Osteocyte (in vitro differentiated cells): ENCODE results near the gene COMMD3. TPM values are rescaled to one million over a fixed set of nuclear protein-coding genes. Genes with fewer than 3 reads are reported as not detected.
"Not testable (repeated sequence)": the region's sequence is repeated elsewhere in the genome, so short reads cannot be mapped to it uniquely, and the experiment has no call there.

Experiments used
- DNase-seq: peaks from one replicate; pipeline ENCODE4 v3.0.0; 2021; ENCODE audit warnings: mixed read lengths; ENCODE audit not compliant: unreplicated experiment; ENCODE audit errors: extremely low spot score
- H3K27ac Mint-ChIP-seq: one replicate; pipeline ENCODE4 v1.8.0; 2021; ENCODE audit warnings: mild to moderate bottlenecking, mixed read lengths; ENCODE audit not compliant: unreplicated experiment
- H3K27me3 Mint-ChIP-seq: one replicate; pipeline ENCODE4 v1.8.0; 2021; ENCODE audit warnings: mixed read lengths; ENCODE audit not compliant: unreplicated experiment
- H3K36me3 Mint-ChIP-seq: one replicate; pipeline ENCODE4 v1.8.0; 2021; ENCODE audit warnings: mixed read lengths; ENCODE audit not compliant: unreplicated experiment
- H3K4me1 Mint-ChIP-seq: one replicate; pipeline ENCODE4 v1.8.0; 2021; ENCODE audit warnings: mixed read lengths; ENCODE audit not compliant: unreplicated experiment
- H3K4me3 Mint-ChIP-seq: one replicate; pipeline ENCODE4 v1.8.0; 2021; ENCODE audit warnings: mild to moderate bottlenecking, moderate library complexity, mixed read lengths; ENCODE audit not compliant: unreplicated experiment
- H3K9me3 Mint-ChIP-seq: one replicate; pipeline ENCODE4 v1.8.0; 2021; ENCODE audit warnings: mixed read lengths; ENCODE audit not compliant: unreplicated experiment
- total RNA-seq: library from RNA; stranded (reverse); gene quantifications from 2 replicates; pipeline ENCODE4 v1.2.1, GENCODE V29; 2021
- TF ChIP-seq, protein P1 (sequence below): fragments of 200-600 bp; sonication (generic); IDR thresholded peaks from 2 replicates; pipeline ENCODE4 v1.5.0; 2021; ENCODE audit warnings: antibody characterized with exemption, mild to moderate bottlenecking, moderate library complexity

COMMD3 gene
- total RNA-seq, 1 donor from 2014 or later, result 69.1 TPM

DNA sequence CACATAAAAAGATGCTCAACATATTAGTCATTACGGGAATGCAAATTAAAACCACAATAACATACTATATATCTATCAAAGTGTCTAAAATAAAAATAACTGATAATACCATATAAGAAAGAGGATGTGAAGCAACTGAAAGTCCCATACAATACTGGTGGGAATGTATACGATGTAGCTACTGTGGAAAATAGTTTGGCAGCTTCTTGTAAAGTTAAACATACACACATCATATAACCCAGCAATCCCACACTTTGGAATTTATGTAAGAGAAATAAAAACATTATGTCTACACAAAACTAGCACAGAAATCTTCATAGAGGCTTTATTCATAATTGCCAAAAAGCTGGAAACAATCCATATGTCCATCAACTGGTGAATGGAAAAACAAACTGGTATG, 10.5 kb upstream of the COMMD3 start:
- Mint-ChIP-seq H3K27ac (no peak overlapping the region), H3K9me3 (no peaks in the 10 kb centered on the region), H3K27me3 (no peaks in the 10 kb centered on the region), H3K4me3 (no peak overlapping the region), H3K4me1 (peaks cover 7% of the 10 kb centered on the region), H3K36me3 (no peaks in the 10 kb centered on the region)
- DNase-seq, result no peak
- TF ChIP-seq, protein P1, sequence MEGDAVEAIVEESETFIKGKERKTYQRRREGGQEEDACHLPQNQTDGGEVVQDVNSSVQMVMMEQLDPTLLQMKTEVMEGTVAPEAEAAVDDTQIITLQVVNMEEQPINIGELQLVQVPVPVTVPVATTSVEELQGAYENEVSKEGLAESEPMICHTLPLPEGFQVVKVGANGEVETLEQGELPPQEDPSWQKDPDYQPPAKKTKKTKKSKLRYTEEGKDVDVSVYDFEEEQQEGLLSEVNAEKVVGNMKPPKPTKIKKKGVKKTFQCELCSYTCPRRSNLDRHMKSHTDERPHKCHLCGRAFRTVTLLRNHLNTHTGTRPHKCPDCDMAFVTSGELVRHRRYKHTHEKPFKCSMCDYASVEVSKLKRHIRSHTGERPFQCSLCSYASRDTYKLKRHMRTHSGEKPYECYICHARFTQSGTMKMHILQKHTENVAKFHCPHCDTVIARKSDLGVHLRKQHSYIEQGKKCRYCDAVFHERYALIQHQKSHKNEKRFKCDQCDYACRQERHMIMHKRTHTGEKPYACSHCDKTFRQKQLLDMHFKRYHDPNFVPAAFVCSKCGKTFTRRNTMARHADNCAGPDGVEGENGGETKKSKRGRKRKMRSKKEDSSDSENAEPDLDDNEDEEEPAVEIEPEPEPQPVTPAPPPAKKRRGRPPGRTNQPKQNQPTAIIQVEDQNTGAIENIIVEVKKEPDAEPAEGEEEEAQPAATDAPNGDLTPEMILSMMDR, result no peak

DNA sequence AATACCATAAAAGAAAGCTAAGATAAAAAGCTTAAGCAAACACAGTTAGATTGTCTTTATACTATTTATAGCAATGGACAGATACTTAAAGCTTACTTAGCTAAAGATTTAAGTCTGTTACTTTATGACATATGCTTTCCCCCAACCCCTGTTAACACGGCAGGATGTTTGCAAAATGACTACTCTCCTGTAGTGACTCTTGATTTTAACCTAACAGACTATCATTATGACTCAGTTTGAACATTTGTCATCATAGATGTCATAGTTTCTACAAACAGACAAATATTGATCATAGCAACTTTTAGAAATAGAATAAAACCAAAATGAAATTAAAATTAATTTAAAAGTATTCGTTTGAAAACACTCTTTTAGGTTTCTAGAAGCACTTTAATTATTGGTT, 7.8 kb upstream of the COMMD3 start:
- TF ChIP-seq, protein P1, result no peak
- no peak for DNase-seq
- H3K4me3 Mint-ChIP-seq, result no peak overlapping the region
- no peaks in the 10 kb centered on the region for H3K36me3 Mint-ChIP-seq
- H3K4me1 Mint-ChIP-seq, result peaks cover 7% of the 10 kb centered on the region
- H3K27ac Mint-ChIP-seq, result no peak overlapping the region
- H3K9me3 Mint-ChIP-seq, result no peaks in the 10 kb centered on the region
- no peaks in the 10 kb centered on the region for H3K27me3 Mint-ChIP-seq

DNA sequence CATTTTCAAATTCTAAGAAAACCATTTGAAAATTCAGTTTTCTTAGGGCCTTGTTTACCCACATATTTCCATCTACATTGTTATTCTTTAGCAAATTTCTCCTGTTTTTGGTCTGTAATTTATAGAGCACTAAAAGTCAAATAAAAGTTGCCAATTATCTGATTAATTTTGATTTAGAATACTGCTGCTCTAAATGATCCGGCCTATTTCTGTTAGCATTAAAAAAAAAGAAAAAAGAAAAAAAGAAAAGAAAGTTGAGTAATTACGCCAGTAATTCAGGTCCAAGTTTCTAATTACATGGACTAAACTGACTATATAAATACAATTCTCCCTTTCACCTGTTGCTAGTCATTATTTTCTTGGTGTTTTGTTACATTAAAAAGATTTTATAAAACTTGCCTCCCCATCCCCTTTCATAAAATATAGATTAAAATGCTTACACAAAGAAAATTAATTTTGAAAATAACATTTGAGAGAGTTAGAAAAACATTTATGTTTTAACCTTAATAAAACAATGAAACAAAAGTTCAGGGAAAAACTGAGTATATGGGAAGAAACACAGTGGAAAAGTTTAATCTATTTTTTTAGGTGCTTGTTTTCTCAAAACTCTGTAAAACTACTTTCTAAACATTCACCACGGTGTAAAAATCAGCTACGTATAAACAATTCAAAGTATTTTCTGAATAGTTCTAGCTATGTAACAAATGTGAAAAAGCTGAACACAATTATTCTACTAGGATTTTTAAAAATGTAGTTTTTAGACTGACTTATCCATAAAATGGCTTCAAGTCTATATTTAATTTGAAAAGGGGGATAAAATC, 6.8 kb upstream of the COMMD3 start:
- Mint-ChIP-seq H3K36me3 (no peaks in the 10 kb centered on the region), H3K27ac (no peak overlapping the region), H3K27me3 (no peaks in the 10 kb centered on the region), H3K4me1 (peaks cover 7% of the 10 kb centered on the region), H3K9me3 (no peaks in the 10 kb centered on the region), H3K4me3 (no peak overlapping the region)
- TF ChIP-seq, protein P1, result no peak
- no peak for DNase-seq

- not testable (repeated sequence) for H3K27ac Mint-ChIP-seq, H3K9me3 Mint-ChIP-seq, DNase-seq, H3K36me3 Mint-ChIP-seq, H3K4me3 Mint-ChIP-seq, H3K27me3 Mint-ChIP-seq
- H3K4me1 Mint-ChIP-seq, result peaks cover 10% of the 10 kb centered on the region
Observed at GRCh38 chr10:22310012-22310411, 6.2 kb upstream of the COMMD3 start.

DNA sequence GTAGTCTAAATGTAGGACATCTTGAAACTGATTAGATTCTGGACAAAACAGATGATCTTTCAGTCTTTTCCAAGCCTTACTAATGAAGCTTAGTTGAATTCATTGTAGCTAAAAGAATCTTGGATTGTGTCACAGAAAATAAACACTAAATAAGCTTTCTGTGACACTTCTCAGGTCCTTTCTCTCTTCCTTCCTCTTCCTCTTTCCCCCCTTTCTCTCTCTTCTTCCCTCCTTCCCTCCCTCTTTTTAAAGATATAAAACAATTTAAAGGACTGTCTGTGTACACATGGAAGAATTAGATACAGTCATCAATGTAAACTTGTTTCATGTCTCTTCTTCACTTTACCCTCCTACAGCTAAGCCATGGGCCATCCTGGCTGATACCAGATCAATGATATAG, 5.3 kb upstream of the COMMD3 start:
- peaks cover 10% of the 10 kb centered on the region for H3K4me1 Mint-ChIP-seq
- H3K4me3 Mint-ChIP-seq, result no peak overlapping the region
- no peak overlapping the region for H3K27ac Mint-ChIP-seq
- DNase-seq, result no peak
- peaks cover 2% of the 10 kb centered on the region for H3K27me3 Mint-ChIP-seq
- no peaks in the 10 kb centered on the region for H3K36me3 Mint-ChIP-seq
- no peaks in the 10 kb centered on the region for H3K9me3 Mint-ChIP-seq
- TF ChIP-seq, protein P1, result no peak
